ENCODE results near the gene SYT1.

SYT1 gene

GRCh38 chr12:79055926-79056674 lies 191.5 kb downstream of the SYT1 start:
- H3K4me1 ChIP-seq (ENCODE audit: control insufficient read depth, insufficient read depth, low read length, poor library complexity, severe bottlenecking), result peaks cover 24% of the 10 kb centered on the region
- no CpG with 5 or more reads among the region's 3 CpGs for WGBS, 2 experiments (ENCODE audit: insufficient coverage in 2 of 2)
- no peak overlapping the region for H3K4me3 ChIP-seq (ENCODE audit: extremely low read depth, insufficient read depth, low read length, poor library complexity, severe bottlenecking)
- no peak overlapping the region for H3K27ac ChIP-seq (ENCODE audit: low read depth, low read length, severe bottlenecking)
- no peaks in the 10 kb centered on the region for H3K36me3 ChIP-seq (ENCODE audit: control insufficient read depth, insufficient read depth, low read length)
- no peaks in the 10 kb centered on the region for H3K9me3 ChIP-seq (ENCODE audit: control insufficient read depth, low read length)

GRCh38 chr12:79056775-79057174 lies 192.2 kb downstream of the SYT1 start:
- peaks cover 24% of the 10 kb centered on the region for H3K4me1 ChIP-seq (ENCODE audit: control insufficient read depth, insufficient read depth, low read length, poor library complexity, severe bottlenecking)
- no peaks in the 10 kb centered on the region for H3K9me3 ChIP-seq (ENCODE audit: control insufficient read depth, low read length)
- no peak overlapping the region for H3K27ac ChIP-seq (ENCODE audit: low read depth, low read length, severe bottlenecking)
- no peak overlapping the region for H3K4me3 ChIP-seq (ENCODE audit: extremely low read depth, insufficient read depth, low read length, poor library complexity, severe bottlenecking)
- no peaks in the 10 kb centered on the region for H3K36me3 ChIP-seq (ENCODE audit: control insufficient read depth, insufficient read depth, low read length)

GRCh38 chr12:79057540-79057939 lies 193.0 kb downstream of the SYT1 start:
- Histone ChIP-seq H3K9me3 (ENCODE audit: control insufficient read depth, low read length) (no peaks in the 10 kb centered on the region), H3K4me3 (ENCODE audit: extremely low read depth, insufficient read depth, low read length, poor library complexity, severe bottlenecking) (no peak overlapping the region), H3K27ac (ENCODE audit: low read depth, low read length, severe bottlenecking) (peak overlapping the region; percentile 88), H3K4me1 (ENCODE audit: control insufficient read depth, insufficient read depth, low read length, poor library complexity, severe bottlenecking) (peaks cover 30% of the 10 kb centered on the region), H3K36me3 (ENCODE audit: control insufficient read depth, insufficient read depth, low read length) (no peaks in the 10 kb centered on the region)

GRCh38 chr12:79058342-79058741 lies 193.8 kb downstream of the SYT1 start:
- Histone ChIP-seq H3K36me3 (ENCODE audit: control insufficient read depth, insufficient read depth, low read length) (no peaks in the 10 kb centered on the region), H3K4me3 (ENCODE audit: extremely low read depth, insufficient read depth, low read length, poor library complexity, severe bottlenecking) (no peak overlapping the region), H3K4me1 (ENCODE audit: control insufficient read depth, insufficient read depth, low read length, poor library complexity, severe bottlenecking) (peaks cover 30% of the 10 kb centered on the region), H3K9me3 (ENCODE audit: control insufficient read depth, low read length) (no peaks in the 10 kb centered on the region), H3K27ac (ENCODE audit: low read depth, low read length, severe bottlenecking) (peak overlapping the region; percentile 88)
- no CpG with 5 or more reads among the region's 1 CpG for WGBS, 2 experiments (ENCODE audit: insufficient coverage in 2 of 2)

- no peaks in the 10 kb centered on the region for H3K9me3 ChIP-seq (ENCODE audit: control insufficient read depth, low read length)
- H3K27ac ChIP-seq (ENCODE audit: low read depth, low read length, severe bottlenecking), result no peak overlapping the region
- H3K4me1 ChIP-seq (ENCODE audit: control insufficient read depth, insufficient read depth, low read length, poor library complexity, severe bottlenecking), result peaks cover 37% of the 10 kb centered on the region
- H3K4me3 ChIP-seq (ENCODE audit: extremely low read depth, insufficient read depth, low read length, poor library complexity, severe bottlenecking), result no peak overlapping the region
- no peaks in the 10 kb centered on the region for H3K36me3 ChIP-seq (ENCODE audit: control insufficient read depth, insufficient read depth, low read length)
Measured at GRCh38 chr12:79059557-79059956, 195.0 kb downstream of the SYT1 start.

- Histone ChIP-seq H3K9me3 (ENCODE audit: control insufficient read depth, low read length) (no peaks in the 10 kb centered on the region), H3K4me1 (ENCODE audit: control insufficient read depth, insufficient read depth, low read length, poor library complexity, severe bottlenecking) (peaks cover 19% of the 10 kb centered on the region), H3K36me3 (ENCODE audit: control insufficient read depth, insufficient read depth, low read length) (no peaks in the 10 kb centered on the region), H3K27ac (ENCODE audit: low read depth, low read length, severe bottlenecking) (peak overlapping the region; percentile 7), H3K4me3 (ENCODE audit: extremely low read depth, insufficient read depth, low read length, poor library complexity, severe bottlenecking) (no peak overlapping the region)
- 20% methylated on average over 1 of the region's 1 CpG; no CpG with 5 or more reads in 1 of the 2 experiments for WGBS, 2 experiments (ENCODE audit: insufficient coverage in 2 of 2)
Measured at GRCh38 chr12:79063258-79063657, 198.7 kb downstream of the SYT1 start.

GRCh38 chr12:79067977-79068376 lies 203.4 kb downstream of the SYT1 start:
- H3K36me3 ChIP-seq (ENCODE audit: control insufficient read depth, insufficient read depth, low read length), result no peaks in the 10 kb centered on the region

GRCh38 chr12:79069009-79069408 lies 204.4 kb downstream of the SYT1 start:
- Histone ChIP-seq H3K9me3 (ENCODE audit: control insufficient read depth, low read length) (no peaks in the 10 kb centered on the region), H3K27ac (ENCODE audit: low read depth, low read length, severe bottlenecking) (no peak overlapping the region), H3K4me1 (ENCODE audit: control insufficient read depth, insufficient read depth, low read length, poor library complexity, severe bottlenecking) (peaks cover 1% of the 10 kb centered on the region), H3K36me3 (ENCODE audit: control insufficient read depth, insufficient read depth, low read length) (no peaks in the 10 kb centered on the region), H3K4me3 (ENCODE audit: extremely low read depth, insufficient read depth, low read length, poor library complexity, severe bottlenecking) (no peak overlapping the region)

More at GRCh38 chr12:79067977-79068376, 203.4 kb downstream of the SYT1 start:
- Histone ChIP-seq H3K27ac (ENCODE audit: low read depth, low read length, severe bottlenecking) (no peak overlapping the region), H3K4me1 (ENCODE audit: control insufficient read depth, insufficient read depth, low read length, poor library complexity, severe bottlenecking) (peaks cover 7% of the 10 kb centered on the region), H3K4me3 (ENCODE audit: extremely low read depth, insufficient read depth, low read length, poor library complexity, severe bottlenecking) (no peak overlapping the region), H3K9me3 (ENCODE audit: control insufficient read depth, low read length) (no peaks in the 10 kb centered on the region)

- WGBS, 2 experiments (ENCODE audit: insufficient coverage in 2 of 2), result 83% methylated on average over 1 of the region's 1 CpG; no CpG with 5 or more reads in 1 of the 2 experiments
Measured at GRCh38 chr12:79071498-79071897, 206.9 kb downstream of the SYT1 start.

GRCh38 chr12:79073506-79073905 lies 208.9 kb downstream of the SYT1 start:
- H3K36me3 ChIP-seq (ENCODE audit: control insufficient read depth, insufficient read depth, low read length), result no peaks in the 10 kb centered on the region
- no peaks in the 10 kb centered on the region for H3K9me3 ChIP-seq (ENCODE audit: control insufficient read depth, low read length)
- WGBS, 2 experiments (ENCODE audit: insufficient coverage in 2 of 2), result 95% methylated on average over 2 of the region's 2 CpGs; no CpG with 5 or more reads in 1 of the 2 experiments
- H3K4me3 ChIP-seq (ENCODE audit: extremely low read depth, insufficient read depth, low read length, poor library complexity, severe bottlenecking), result no peak overlapping the region
- H3K4me1 ChIP-seq (ENCODE audit: control insufficient read depth, insufficient read depth, low read length, poor library complexity, severe bottlenecking), result no peaks in the 10 kb centered on the region
- H3K27ac ChIP-seq (ENCODE audit: low read depth, low read length, severe bottlenecking), result no peak overlapping the region

More at GRCh38 chr12:79071498-79071897, 206.9 kb downstream of the SYT1 start:
- Histone ChIP-seq H3K36me3 (ENCODE audit: control insufficient read depth, insufficient read depth, low read length) (no peaks in the 10 kb centered on the region), H3K4me3 (ENCODE audit: extremely low read depth, insufficient read depth, low read length, poor library complexity, severe bottlenecking) (no peak overlapping the region), H3K4me1 (ENCODE audit: control insufficient read depth, insufficient read depth, low read length, poor library complexity, severe bottlenecking) (no peaks in the 10 kb centered on the region), H3K9me3 (ENCODE audit: control insufficient read depth, low read length) (no peaks in the 10 kb centered on the region), H3K27ac (ENCODE audit: low read depth, low read length, severe bottlenecking) (no peak overlapping the region)

- Histone ChIP-seq H3K4me1 (ENCODE audit: control insufficient read depth, insufficient read depth, low read length, poor library complexity, severe bottlenecking) (no peaks in the 10 kb centered on the region), H3K36me3 (ENCODE audit: control insufficient read depth, insufficient read depth, low read length) (no peaks in the 10 kb centered on the region), H3K9me3 (ENCODE audit: control insufficient read depth, low read length) (no peaks in the 10 kb centered on the region), H3K27ac (ENCODE audit: low read depth, low read length, severe bottlenecking) (no peak overlapping the region), H3K4me3 (ENCODE audit: extremely low read depth, insufficient read depth, low read length, poor library complexity, severe bottlenecking) (no peak overlapping the region)
- WGBS, 2 experiments (ENCODE audit: insufficient coverage in 2 of 2), result no CpG with 5 or more reads among the region's 1 CpG
Measured at GRCh38 chr12:79082595-79082994, 218.0 kb downstream of the SYT1 start.
